COLO668 (cell line): ENCODE results near the gene USP21.
"Not testable (repeated sequence)": the region's sequence is repeated elsewhere in the genome, so short reads cannot be mapped to it uniquely, and the experiment has no call there.

ENCODE experiments used
- DNase-seq: peaks from one replicate; lab custom pipeline; 2025; ENCODE audit not compliant: unreplicated experiment; lab: John Stamatoyannopoulos, UW

Gene USP21

GRCh38 chr1:161159087-161159912 lies at the start of gene USP21:
USP21 (plus strand) TSS chr1:161159500; CDS start chr1:161160641, 1,141 bp downstream.
- DNase-seq: peak; percentile 95

DNA sequence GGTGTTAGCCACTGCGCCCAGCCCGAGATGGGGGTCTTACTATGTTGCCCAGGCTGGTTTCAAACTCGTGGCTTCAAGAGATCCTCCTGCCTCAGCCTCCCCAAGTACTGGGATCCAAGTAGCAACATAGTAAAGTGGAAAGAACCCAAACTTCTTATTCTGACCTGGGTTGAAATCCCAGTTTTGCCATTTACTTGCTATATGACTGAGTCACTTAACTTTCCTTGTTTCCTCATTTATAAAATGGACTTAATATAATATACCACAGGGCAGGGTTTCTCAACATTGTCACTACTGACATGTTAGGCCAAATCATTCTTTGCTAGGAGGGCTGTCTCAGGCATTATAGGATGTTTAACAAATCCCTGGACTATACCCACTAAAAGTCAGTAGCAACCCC lies 48.2 kb upstream of the USP21 start:
- no peak for DNase-seq

DNA sequence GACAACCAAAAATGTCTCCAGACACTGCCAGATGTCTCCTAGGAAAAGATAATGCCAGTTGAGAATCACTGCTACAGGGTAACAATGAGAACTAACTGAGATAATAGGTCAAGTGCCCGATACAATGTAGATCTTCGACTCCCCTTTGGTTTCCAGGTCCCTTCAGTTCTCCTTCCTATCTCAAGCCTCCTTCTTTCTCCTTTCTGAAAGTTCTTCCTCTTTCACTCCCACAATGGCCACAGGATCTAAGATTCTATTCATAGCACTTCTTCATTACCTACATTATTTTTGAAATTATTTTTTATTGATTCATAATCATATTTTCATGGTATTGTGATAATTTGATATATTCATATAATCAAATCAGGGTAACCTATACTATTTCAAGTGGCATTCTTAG lies 47.8 kb upstream of the USP21 start:
- no peak for DNase-seq

GRCh38 chr1:161113915-161114314 lies 45.4 kb upstream of the USP21 start:
- no peak for DNase-seq

- no peak for DNase-seq
These were observed 44.7 kb upstream of the USP21 start for GRCh38 chr1:161114556-161114955.

DNA sequence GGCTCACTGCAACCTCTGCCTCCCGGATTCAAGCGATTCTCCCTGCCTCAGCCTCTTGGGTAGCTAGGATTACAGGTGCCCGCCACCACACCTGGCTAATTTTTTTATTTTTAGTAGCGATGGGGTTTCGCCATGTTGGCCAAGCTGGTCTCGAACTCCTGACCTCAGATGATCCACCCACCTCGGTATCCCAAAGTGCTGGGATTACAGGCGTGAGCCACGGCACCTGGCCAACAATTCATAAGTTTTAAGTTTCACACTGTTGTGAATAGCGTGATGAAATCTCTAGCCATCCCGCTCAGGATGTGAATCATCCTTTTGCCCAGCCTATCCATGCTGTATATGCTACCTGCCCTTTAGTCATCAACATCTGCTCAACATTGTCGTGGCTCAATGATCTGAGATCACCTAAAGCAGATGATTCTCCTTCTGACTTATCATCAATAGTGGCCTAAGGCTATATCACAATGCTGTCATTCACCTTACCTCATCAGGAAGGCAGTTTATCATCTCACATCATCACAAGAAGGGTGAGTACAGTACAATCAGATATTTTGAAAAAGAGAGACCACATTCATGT lies 44.1 kb upstream of the USP21 start:
- peak; percentile 29 for DNase-seq

DNA sequence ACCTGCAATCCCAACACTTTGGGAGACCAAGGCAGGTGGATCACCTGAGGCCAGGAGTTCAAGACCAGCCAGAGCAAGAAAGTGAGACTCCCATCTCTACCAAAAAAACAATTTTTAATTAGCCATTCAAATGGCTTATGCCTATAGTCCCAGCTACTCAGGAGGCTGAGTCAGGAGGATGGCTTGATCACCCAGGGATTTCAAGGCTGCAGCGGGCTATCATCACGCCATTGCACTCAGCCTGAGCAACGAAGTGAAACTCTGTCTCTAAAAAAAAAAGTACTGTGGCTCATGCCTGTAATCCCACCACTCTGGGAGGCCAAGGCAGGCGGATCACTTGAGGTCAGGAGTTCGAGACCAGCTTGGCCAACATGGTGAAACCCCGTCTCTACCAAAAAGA lies 43.3 kb upstream of the USP21 start:
- not testable (repeated sequence) for DNase-seq

GRCh38 chr1:161117759-161118581 lies 41.3 kb upstream of the USP21 start, which contains the start of the genes NIT1 and PFDN2:
NIT1 (plus strand) TSS chr1:161118105; CDS start chr1:161118177, 72 bp downstream.
PFDN2 (minus strand) TSS chr1:161118037; CDS start chr1:161118026, 11 bp downstream.
- peak; percentile 90 for DNase-seq

- DNase-seq: peak; percentile 27
These were observed 40.0 kb upstream of the USP21 start for GRCh38 chr1:161119092-161119903.

DNA sequence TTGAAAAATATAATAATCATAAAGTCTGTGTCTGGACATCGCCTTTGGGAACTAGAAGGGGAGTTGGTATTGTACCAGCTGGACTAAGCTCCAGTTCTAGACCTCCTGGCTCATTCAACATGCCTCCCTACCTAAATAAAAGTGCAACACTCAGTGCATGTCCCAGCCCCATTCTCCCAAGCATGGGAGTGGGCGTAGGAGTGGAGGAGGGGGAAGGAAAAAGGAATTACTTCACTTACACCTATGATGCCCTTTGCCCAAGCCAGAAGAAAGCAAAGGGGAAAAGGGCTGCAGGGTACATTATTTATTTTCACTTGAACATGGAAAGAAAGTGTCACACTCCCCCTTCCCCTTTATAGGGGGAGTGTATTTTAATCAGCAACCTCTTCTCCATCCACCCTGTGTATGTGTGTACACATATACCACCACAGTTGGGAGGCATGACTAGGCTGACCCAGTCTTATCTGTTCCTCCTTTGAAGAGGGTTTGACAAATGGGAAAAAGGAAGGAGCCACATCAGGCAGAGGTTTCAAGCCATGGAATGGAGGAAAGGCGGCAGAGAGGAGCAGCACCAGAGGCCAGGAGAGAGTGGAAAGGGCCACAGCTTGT lies 38.2 kb upstream of the USP21 start:
- DNase-seq: no peak

DNA sequence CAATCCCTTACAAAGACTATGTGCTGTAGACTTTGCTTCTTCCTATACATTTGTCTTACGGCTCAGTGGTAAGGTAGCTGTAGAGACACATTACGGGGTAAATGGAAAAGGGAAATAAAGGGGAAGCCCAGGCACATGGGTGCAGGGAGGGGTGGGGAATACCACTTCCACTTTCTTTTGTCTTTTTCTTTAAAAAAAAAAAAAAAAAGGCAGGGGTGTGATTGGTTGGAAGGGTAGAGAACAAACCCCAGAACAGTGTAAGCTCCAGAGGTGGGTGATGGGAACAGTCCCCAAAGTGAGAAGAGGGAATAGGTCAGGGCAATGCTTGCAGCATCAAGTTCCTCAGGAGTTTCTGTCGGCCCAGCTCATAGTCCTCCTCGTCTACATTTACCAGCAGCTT lies 37.5 kb upstream of the USP21 start:
- DNase-seq: no peak

DNA sequence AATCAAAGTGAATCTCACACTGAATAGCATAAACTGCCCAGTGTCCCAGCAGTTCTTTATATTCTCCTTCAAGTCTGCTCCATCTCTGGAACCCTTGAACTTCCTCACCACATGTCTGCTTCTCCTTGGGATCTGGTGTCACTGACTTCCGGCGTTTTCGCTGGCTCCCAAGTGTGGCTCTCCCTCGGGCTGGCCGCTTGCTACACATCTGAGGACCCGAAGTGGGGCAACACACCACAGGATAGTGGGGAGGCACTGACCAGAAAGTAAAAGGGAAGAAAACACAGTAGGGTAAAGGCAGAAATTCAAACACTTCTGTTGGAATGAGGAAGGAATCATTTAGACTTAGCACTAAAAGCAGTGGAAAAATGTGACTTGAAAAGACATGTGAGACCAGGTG lies 36.3 kb upstream of the USP21 start:
- DNase-seq: no peak

DNA sequence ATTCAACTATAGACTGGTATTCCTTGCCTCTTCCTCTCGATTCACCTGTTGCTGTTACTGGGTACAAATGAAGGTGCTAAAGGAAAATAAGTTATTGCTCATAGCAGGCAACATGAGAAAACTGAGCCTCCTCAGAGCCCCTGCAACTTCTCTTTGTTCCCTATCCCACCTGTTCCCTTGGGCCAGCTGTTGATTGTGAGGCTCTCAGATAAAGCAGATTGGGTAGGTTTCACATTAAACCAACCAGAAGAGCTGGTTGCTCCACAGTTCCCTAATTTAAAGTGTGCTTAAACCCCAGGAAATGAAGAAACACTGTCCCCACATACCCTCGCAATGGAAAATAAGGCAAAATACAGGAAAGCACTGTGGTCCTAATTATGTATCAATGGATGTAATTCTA lies 31.7 kb upstream of the USP21 start:
- no peak for DNase-seq

- DNase-seq: no peak
These were observed 30.5 kb upstream of the USP21 start for GRCh38 chr1:161128591-161129420.

GRCh38 chr1:161130266-161130665 lies 29.0 kb upstream of the USP21 start:
- DNase-seq: no peak

DNA sequence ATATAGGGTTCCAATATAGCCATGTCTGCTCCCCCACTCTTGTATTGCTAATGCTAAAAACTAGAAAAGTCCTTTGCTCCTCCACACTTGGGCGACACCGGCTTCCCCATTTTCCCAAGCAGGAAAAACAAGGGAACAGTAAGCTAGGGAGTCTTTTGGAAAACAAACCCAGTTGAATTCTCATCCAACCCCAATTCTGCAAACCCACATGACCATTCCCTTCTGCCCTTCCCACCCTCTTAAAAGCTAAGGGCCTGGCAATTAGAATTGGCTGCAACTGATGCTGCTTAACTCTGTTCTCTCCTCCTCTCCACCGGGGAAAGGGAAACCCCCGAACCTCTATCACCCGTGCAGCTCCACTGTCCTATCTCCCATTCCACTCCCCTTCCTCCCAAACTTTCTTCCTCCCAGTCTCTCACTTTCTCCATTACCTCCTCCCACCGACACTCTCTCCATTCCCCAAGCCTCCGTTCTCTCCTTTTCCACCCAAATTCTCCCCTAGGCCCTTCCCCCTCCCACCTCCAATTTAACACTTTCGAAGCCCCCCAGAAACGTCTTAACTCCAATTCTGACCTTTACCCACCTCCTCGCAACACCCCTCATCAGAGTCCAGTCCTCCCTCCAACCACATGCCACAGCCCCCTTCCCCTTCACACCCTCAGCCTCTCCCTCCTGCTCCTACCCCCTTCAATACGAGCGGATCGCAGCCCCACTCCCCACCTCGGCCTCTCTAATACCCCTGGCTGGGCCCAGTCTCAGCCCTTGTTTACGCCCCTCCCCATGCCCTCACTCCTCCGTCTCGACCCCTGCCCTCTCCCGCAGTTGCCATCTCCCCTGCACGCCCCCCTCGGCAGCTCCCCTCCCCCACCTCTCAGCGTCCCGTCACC lies 27.5 kb upstream of the USP21 start:
- DNase-seq: no peak

DNA sequence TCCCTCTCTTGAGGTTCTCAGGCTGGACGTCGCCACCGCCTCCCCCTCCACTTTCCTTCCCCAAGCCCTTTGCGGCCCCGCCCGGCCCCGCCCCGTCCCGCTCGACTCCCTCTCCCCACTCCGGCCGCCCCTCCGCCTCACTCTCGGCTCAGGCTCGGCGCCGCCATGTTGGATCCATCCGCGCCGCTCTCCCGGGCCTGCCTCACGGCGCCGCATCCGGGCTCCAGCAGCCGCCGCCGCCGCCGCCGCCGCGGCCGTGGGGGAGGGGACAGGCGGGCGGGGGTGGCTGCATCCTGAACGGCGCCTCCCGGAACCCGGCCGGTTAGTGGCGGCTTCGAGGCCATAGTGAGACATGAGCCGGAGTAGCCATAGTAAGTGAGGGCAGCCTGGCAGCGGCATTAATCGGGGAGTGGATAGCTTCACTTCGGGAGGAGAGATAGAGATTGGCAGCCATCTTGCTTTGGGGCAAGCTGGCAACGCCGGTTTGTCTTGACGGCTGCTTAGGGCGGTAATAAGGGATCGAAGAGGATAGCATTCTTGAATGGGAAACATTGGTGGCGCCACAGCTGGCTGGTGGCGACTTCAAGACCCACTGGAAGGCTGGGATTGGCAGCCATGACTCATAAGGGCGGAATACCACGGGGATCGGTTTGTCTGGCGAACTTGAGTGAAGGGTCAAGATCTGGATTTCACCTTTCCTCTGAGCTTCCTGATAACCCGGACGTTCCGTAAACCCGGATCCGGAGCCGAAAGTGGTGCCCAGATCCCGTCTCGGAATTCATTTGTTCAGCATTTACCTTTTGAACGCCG lies 26.7 kb upstream of the USP21 start, which contains the start of gene DEDD:
DEDD (minus strand) TSS at position 258 of the 810 bp plus-strand sequence. CDS start 8,205 bp downstream, outside the sequence.
- DNase-seq: peak; percentile 92
